Measurements from ENCODE around the gene TNFRSF18. TPM values are rescaled to one million over a fixed set of nuclear protein-coding genes. Genes with fewer than 3 reads are reported as not detected.

The TNFRSF18 gene
- total and polyA plus RNA-seq, 2 experiments from 2014 or later: 1.3 TPM; not detected in 1

DNA sequence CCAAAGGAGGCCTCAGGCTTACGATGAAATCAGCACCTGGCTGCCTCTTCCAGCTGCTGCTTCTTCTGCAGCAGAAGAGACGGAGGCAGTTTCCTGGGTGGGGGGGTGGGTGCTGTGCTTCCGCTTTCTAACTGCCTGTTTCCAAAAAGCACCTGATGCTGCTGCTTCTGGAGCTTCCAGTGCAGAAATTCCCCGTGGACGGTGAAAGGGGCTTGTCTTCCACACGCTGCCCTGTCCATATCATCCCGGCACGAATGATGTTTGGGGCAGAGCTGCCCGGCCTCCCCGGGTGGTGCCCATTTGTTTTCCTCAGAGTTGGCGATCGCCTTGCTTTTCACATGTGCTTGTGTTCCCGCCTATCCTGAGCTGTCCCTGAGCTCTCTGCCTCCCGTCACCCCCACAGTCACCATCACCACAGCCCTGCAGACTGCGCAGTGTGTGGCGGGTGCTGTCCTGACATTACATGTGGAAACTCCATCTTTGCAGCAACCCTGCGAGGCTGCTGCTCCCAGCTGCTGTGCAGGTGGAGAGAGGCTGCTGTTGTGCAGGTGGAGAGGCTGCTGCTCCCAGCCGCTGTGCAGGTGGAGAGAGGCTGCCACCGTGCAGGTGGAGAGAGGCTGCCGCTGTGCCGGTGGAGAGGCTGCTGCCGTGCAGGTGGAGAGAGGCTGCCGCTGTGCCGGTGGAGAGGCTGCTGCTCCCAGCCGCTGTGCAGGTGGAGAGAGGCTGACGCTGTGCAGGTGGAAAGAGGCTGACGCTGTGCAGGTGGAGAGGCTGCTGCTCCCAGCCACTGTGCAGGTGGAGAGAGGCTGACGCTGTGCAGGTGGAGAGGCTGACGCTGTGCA, 30.9 kb downstream of the TNFRSF18 start:
- H3K4me1 ChIP-seq (ENCODE audit: insufficient read depth): no peaks in the 10 kb centered on the region
- WGBS (ENCODE audit: low lambda C conversion rate, missing lambda C conversion rate): 89% methylated on average over 28 of the region's 29 CpGs

DNA sequence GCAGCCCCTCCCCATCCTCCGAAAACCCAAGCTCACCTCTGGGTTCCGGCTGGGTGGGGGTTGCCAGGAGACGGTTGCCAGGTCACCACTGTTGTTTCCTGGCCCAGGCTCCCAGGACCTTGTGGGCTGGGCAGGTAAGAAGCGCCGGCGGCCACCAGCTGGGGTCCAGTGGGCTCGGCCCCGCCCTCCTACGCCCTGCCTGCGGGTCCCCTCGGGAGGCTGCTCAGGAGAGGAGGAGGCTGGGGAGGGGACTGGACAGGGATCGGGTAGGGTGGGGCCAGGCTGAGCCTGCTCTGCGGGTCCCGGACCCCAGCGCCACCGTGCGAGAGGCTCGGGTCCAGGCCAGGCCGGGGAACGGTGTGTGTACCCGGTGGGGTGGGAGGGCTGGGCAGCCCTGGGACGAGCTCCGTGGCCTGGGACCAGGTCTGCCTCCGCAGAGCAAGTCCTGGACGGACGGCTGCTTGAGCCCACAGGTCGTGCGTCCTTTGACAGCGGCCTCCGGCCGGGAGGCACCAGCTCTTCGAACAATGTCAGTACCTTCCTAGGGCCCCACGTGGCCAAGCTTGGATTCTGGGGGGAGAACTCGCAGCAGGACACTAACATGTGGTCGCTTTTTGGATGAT, 32.5 kb downstream of the TNFRSF18 start, which contains the start of gene TTLL10:
Gene TTLL10, plus strand, starts transcription at position 88 of the 623 bp plus-strand sequence. CDS start 5,336 bp downstream, outside the sequence.
- no peak within 1 kb of the TSS for H3K4me2 ChIP-seq
- DNase-seq (ENCODE audit: low spot score): no peak
- TF ChIP-seq, protein P1, sequence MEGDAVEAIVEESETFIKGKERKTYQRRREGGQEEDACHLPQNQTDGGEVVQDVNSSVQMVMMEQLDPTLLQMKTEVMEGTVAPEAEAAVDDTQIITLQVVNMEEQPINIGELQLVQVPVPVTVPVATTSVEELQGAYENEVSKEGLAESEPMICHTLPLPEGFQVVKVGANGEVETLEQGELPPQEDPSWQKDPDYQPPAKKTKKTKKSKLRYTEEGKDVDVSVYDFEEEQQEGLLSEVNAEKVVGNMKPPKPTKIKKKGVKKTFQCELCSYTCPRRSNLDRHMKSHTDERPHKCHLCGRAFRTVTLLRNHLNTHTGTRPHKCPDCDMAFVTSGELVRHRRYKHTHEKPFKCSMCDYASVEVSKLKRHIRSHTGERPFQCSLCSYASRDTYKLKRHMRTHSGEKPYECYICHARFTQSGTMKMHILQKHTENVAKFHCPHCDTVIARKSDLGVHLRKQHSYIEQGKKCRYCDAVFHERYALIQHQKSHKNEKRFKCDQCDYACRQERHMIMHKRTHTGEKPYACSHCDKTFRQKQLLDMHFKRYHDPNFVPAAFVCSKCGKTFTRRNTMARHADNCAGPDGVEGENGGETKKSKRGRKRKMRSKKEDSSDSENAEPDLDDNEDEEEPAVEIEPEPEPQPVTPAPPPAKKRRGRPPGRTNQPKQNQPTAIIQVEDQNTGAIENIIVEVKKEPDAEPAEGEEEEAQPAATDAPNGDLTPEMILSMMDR (IDR thresholded peaks at IDR 0.05; ENCODE audit: poor library complexity): no peak
- TF ChIP-seq EZH2phosphoT487 (IDR thresholded peaks at IDR 0.05; ENCODE audit: low read depth, severe bottlenecking, unreplicated experiment) (no peak), EZH2 (IDR thresholded peaks at IDR 0.05; ENCODE audit: borderline replicate concordance) (no peak)
- no peaks in the 10 kb centered on the region for H3K9me2 ChIP-seq (replicated peaks; ENCODE audit: insufficient read depth)
- WGBS (ENCODE audit: low lambda C conversion rate, missing lambda C conversion rate): 59% methylated on average over 14 of the region's 35 CpGs
- no peaks in the 10 kb centered on the region for H3K9me3 ChIP-seq (ENCODE audit: low read depth)
- no peaks in the 10 kb centered on the region for H3K27me3 ChIP-seq
- no peaks in the 10 kb centered on the region for H3K79me2 ChIP-seq
- H4K20me1 ChIP-seq (ENCODE audit: insufficient read depth, poor library complexity, severe bottlenecking): peaks cover 5% of the 10 kb centered on the region
- no peaks in the 10 kb centered on the region for H3K4me1 ChIP-seq (ENCODE audit: insufficient read depth)
- H2AFZ ChIP-seq: no peak within 1 kb of the TSS
- H3K36me3 ChIP-seq (replicated peaks; ENCODE audit: insufficient read depth, low read depth): no peaks in the 10 kb centered on the region
- H3K27ac ChIP-seq: no peak within 1 kb of the TSS
- H3K4me3 ChIP-seq: no peak within 1 kb of the TSS

More for the DNA sequence above, 30.9 kb downstream of the TNFRSF18 start:
- H3K36me3 ChIP-seq (replicated peaks; ENCODE audit: insufficient read depth, low read depth): no peaks in the 10 kb centered on the region
- no peak overlapping the region for H2AFZ ChIP-seq
- no peak overlapping the region for H3K4me2 ChIP-seq
- H3K9me3 ChIP-seq (ENCODE audit: low read depth): no peaks in the 10 kb centered on the region
- no peaks in the 10 kb centered on the region for H4K20me1 ChIP-seq (ENCODE audit: insufficient read depth, poor library complexity, severe bottlenecking)
- no peak overlapping the region for H3K4me3 ChIP-seq
- H3K9me2 ChIP-seq (replicated peaks; ENCODE audit: insufficient read depth): no peaks in the 10 kb centered on the region
- H3K79me2 ChIP-seq: no peaks in the 10 kb centered on the region
- H3K27me3 ChIP-seq: no peaks in the 10 kb centered on the region
- no peak for TF ChIP-seq EZH2phosphoT487 (IDR thresholded peaks at IDR 0.05; ENCODE audit: low read depth, severe bottlenecking, unreplicated experiment)
- TF ChIP-seq, protein P1 (IDR thresholded peaks at IDR 0.05; ENCODE audit: poor library complexity): no peak
- TF ChIP-seq EZH2 (IDR thresholded peaks at IDR 0.05; ENCODE audit: borderline replicate concordance): no peak
- DNase-seq (ENCODE audit: low spot score): no peak
- no peak overlapping the region for H3K27ac ChIP-seq

DNA sequence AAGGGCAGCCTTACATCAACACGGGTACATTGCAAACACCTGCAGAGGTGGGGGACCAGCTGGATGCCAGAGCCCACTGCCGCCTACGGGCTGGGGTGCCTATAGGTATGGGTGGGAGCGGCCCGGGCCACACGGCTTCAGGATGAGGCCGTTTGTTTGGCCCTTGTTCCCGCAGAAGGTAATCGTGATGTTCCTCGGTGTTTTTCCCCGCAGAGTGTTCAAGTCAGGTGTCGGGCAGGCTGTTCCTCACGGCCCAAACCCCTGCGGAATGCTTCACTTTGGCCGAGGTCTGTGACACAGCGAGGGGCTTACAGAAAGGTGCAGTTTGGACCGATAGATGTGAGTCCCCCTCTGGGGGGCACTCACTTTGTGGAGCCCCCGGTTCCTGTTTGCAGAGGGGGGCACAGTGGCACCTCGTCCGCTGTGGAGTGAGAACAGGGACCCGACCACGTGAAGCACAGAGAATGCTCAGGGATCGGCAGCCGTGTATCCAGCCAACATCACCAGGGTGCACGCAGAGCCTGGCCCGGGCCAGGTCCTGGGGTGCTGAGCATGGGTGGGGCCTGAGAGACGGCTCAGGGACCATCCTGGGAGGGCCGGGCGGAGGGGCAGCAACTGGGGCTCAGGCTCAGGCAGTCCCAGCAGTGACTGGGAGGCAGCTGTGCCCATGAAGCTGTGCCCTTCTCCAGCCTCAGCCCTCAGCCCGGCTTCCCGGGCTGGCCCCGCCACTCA, 33.2 kb downstream of the TNFRSF18 start:
- no peak for TF ChIP-seq EZH2 (IDR thresholded peaks at IDR 0.05; ENCODE audit: borderline replicate concordance)
- TF ChIP-seq, protein P1 (IDR thresholded peaks at IDR 0.05; ENCODE audit: poor library complexity): no peak
- no peak for TF ChIP-seq EZH2phosphoT487 (IDR thresholded peaks at IDR 0.05; ENCODE audit: low read depth, severe bottlenecking, unreplicated experiment)
- Histone ChIP-seq H3K4me3 (no peak overlapping the region), H3K27me3 (no peaks in the 10 kb centered on the region), H3K27ac (no peak overlapping the region), H3K9me3 (ENCODE audit: low read depth) (no peaks in the 10 kb centered on the region), H3K4me1 (ENCODE audit: insufficient read depth) (peaks cover 6% of the 10 kb centered on the region), H2AFZ (no peak overlapping the region), H3K9me2 (replicated peaks; ENCODE audit: insufficient read depth) (no peaks in the 10 kb centered on the region), H3K79me2 (peaks cover 5% of the 10 kb centered on the region), H4K20me1 (ENCODE audit: insufficient read depth, poor library complexity, severe bottlenecking) (peaks cover 11% of the 10 kb centered on the region), H3K36me3 (replicated peaks; ENCODE audit: insufficient read depth, low read depth) (no peaks in the 10 kb centered on the region), H3K4me2 (no peak overlapping the region)
- WGBS (ENCODE audit: low lambda C conversion rate, missing lambda C conversion rate): 84% methylated on average over 28 of the region's 32 CpGs
- no peak for DNase-seq (ENCODE audit: low spot score)

Data from hepatocyte (in vitro differentiated cells).